HG03280 (cell line): Measurements from ENCODE around the gene PAX7.
"Not testable (repeated sequence)": the region's sequence is repeated elsewhere in the genome, so short reads cannot be mapped to it uniquely, and the experiment has no call there.

Experiments
- ATAC-seq: cut with Tn5 transposase; IDR thresholded peaks from one replicate; pipeline ENCODE4 v1.9.1; 2021; ENCODE audit warnings: mild to moderate bottlenecking, moderate library complexity; ENCODE audit not compliant: unreplicated experiment

The PAX7 gene

GRCh38 chr1:18657506-18658201, 27.0 kb downstream of the PAX7 start:
- no peak for ATAC-seq

DNA sequence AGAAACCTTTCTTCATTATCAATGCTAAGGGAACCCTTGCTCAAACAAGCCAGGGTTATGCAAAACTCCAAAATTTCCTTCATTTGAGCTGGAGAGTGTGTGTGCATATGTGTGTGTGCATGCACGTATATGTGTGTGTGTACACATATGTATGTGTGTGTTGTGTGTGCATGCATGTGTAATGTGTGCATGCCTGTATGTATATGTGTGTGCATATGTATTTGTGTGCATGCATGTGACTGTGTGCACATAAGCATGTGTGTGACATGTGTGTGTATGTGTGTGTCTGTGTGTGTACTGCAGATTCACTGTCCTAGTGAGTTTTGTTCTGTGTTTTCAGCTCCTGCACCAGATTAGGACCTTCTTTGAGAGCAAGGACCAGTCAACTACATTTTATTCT, 28.2 kb downstream of the PAX7 start:
- ATAC-seq = no peak

DNA sequence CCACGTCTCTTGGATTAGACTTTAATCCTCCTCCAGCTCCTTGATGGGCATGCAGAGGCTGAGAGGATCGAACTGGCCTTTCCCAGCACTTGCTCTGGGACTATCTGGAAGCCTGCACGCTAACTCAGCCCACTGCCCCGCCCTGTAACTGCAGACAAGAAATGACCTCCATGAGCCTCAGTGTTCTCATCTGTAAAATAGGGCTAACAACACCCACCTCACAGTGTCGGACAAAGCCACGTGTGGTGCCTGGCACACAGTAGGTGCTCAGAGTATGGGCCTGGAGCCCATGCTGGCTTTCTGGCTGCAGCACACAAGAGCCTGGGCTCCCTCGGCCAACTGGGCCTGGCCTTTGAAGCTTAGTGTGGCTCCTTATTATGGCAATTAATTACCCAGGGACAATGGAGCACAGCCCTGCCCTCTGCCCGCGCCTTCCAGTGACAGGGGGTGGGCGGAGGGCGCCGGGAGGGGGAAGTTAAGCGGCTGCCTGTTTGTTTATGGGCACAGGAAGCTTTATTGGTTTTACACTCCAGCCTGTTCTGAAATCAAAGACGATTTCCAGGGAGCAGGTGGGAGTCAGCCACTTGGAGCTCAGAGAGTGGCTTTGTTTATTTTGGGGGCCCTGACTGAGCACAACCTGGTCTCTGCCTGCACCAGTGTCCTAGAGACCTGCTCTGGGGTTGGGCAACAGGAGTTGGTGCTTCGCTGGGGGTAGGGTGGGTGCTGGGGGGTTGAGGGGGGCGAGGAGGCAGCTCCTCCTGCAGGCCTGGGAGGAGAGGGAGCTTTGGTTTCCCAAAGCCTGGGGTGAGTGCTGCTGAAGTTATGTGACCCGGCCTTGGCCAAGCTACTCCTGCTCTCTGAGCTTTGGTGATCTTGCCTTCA, 31.0 kb downstream of the PAX7 start:
- ATAC-seq = no peak

GRCh38 chr1:18662286-18662639, 31.6 kb downstream of the PAX7 start:
- ATAC-seq = no peak

DNA sequence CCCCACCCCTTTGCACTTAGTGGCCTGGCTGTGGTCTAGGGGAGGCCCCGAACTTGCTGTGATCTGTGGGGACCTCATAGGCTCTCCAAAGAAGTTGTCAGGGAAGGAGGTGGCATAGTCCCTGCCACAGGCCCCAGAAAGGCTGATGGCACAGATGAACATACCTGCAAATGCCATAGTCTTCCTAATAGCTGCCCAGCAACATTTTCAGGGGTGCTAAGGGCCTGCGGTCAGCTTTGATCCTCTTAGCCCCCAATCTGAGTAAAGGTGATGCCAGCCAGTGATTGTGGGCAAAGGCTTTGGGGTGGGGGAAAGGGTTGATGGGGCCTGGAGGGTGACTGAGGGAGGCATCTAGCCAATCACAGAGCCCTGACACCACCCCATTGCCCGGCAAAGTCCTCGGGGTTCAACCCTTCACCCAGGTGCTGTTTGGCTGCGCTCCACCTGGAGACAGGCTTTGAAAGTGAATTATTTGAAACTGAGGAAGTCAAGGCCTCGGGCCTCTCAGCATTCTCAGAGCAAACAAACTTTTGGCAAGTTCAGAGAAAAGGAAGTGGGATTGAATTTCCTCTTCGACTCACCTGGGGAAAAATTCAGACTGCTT, 35.8 kb downstream of the PAX7 start:
- ATAC-seq = no peak

DNA sequence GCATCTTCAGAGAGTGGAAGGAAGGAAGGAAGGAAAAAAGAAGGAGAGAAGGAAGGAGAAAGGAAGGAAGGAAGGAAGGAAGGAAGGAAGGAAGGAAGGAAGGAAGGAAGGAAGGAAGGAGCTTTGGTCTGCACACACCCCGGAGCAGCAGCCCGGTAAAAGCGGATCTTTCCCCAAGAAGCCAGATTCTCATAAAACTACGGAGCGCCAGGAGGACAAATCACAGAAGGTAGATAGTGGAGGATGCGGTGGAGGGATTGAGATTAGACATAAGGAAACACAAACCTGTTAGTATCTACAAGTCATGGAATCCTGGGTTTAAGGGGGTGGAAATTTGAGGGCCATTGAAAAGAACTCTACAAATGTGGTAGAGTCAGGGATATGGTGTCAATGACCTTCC, 36.7 kb downstream of the PAX7 start:
- ATAC-seq = no peak

DNA sequence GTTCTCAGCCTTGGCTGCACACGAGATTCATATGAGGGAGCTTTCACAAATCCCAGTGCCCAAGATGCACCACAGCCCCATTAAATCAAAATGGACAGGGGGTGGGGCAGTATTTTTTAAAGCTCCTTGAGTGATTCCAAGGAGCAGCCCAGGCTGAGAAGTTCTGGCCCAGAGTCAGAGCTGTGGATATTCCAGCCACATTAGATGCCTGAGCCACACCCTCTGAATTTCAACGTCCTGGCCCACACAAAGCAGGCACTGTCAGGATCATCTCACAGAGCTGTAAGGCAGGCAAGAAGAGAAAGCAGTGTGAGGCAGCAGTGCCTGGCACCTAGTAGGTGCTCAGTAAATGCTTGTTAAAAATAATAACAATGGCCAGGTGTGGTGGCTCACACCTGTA, 37.4 kb downstream of the PAX7 start:
- no peak for ATAC-seq

DNA sequence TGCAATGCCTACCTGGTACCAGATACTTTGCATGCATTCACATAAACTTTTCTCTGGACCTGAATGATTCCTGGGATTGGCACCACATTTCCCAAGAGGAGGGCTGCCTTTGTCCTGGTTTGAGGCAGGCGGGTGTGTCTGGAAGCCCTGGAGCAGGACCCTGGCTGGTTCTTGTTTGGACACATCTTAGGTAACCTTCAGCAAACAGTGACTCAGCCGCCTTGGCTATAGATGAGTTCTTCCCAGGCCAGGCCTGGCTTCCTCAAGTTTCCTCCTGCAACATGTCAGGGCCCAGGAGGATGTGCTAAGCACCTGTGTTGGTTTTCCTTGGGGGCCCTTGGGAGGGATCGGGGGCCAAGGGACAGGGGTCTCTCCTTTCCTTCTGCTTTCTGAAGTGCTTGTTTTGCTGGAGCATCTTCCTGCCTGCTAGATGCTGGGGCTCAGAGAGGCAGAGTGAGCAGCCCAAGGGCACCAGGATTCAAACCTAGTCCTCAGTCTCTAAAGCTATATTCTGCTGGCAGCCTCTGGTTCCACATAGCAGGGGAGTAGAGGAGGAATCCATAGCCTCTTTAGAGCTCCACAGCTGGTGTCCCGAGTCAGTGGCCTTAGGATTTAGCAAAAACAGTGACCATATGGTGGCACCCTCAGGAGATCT, 38.2 kb downstream of the PAX7 start:
- no peak for ATAC-seq

GRCh38 chr1:18670121-18670867, 39.6 kb downstream of the PAX7 start:
- no peak for ATAC-seq

- no peak for ATAC-seq
Measured at GRCh38 chr1:18670868-18671225, 40.2 kb downstream of the PAX7 start.

- no peak for ATAC-seq
Measured at GRCh38 chr1:18673976-18674375, 43.3 kb downstream of the PAX7 start.

DNA sequence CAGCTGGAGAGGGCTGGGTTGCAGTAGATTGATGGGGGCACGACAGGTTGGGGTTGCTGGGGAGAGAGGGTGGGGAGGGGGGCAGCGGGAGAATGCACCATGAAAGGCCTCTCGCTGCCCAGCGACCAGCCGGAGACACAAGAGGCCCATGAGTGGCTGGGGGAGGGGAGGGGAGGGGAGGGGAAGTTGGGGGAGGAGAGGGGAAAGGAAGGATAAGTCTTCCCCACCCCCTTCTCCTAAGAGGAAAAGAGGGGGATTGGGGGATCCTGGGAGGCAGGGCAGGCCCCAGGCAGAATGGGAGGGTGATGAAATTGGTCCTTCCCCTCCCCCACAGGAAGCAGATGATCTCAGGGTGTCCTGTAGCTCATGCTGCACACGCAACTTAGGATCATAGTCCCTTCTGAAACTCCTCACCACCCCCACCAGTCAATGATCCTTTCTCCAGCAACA, 45.7 kb downstream of the PAX7 start:
- no peak for ATAC-seq

GRCh38 chr1:18681423-18681835, 50.8 kb downstream of the PAX7 start:
- ATAC-seq = no peak

GRCh38 chr1:18682375-18682774, 51.7 kb downstream of the PAX7 start:
- no peak for ATAC-seq

GRCh38 chr1:18684303-18684702, 53.7 kb downstream of the PAX7 start:
- ATAC-seq = no peak

GRCh38 chr1:18686540-18686939, 55.9 kb downstream of the PAX7 start:
- ATAC-seq = no peak

DNA sequence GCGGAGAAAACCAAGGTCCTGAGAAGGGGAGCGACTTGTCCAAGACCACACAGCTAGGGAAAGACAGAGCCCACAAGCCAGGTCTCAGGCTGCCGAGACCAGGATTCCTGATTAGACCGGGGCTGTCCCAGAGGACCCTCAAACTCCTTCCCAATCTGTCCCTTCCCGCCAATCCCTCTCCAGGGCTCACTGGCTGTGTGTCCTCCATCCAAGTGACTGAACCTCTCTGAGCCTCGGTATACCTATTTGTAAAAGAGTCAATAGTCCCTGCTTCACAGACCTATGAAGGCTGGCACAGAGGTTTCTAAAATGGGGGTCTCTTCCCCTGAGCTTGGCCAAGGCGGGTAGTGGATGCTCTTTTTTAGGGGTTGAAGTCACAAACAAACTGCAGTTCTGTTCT, 56.6 kb downstream of the PAX7 start:
- no peak for ATAC-seq

DNA sequence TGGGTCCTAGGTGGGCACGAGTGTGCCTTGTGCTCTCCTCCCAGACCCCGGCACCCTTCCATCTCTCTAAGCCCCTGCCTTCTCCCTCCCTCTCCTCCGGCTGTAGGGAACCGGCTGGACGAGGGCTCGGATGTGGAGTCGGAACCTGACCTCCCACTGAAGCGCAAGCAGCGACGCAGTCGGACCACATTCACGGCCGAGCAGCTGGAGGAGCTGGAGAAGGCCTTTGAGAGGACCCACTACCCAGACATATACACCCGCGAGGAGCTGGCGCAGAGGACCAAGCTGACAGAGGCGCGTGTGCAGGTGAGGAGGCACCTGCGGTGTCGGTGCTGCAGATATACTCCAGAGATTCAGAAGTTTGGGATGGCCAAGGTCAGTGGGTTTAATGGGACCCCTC, 61.0 kb downstream of the PAX7 start:
- ATAC-seq = no peak

DNA sequence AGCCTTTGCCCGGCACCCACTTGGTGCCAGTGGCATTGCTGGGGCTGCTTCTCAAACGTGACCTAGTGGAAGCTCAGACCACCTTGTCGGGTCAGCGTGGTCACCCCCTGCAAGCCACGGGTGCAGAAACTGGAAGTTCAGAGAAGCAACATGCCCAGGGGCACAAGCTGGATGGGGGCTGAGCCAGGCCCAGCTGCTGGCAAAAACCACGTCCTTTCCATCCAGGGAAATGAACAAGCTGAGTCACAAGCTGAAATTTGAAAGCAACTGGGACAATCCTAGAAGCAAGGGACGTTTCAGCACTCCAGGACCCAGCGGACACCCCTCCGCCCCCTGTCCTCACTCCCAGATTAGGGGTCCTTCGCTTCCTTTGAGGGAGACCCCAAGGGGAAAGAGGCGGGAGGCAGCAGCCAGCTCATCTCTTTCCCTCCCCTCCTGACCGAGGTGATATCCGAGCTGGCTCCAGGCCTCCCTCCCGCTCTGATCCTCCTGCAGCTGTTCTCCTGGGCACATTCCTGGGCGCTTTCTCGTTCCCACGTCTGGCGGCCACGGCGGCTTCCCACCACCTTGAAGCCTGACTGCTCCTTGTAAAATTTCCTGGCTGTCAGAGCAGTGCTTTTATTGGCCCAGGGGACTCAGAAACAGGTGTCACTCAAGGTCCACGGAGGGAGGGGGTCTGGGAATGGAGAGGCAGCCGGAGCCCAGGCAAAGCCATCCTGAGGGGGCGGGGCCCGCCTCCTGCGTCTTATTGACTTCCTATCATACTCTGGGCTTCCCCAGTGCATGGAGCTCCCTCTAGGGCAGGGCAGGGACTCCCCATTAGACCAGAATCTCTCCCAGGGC, 62.8 kb downstream of the PAX7 start:
- ATAC-seq = no peak

DNA sequence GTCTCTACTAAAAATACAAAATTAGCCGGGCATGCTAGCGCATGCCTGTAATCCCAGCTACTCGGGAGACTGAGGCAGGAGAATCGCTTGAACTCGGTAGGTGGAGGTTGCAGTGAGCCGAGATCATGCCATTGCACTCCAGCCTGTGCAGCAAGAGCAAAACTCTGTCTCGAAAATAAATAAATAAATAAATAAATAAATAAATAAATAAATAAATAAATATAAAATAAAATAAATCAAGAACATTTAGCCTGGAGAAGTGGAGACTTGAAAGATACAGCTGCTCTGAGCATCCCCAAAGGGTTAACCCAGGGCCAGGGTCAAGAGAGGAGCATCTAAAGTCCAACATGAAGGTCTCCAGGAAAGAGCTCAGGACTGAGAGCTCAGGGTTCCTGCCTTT, 63.6 kb downstream of the PAX7 start:
- not testable (repeated sequence) for ATAC-seq
